ENCODE measurements around the gene OPTC.

OPTC gene

DNA sequence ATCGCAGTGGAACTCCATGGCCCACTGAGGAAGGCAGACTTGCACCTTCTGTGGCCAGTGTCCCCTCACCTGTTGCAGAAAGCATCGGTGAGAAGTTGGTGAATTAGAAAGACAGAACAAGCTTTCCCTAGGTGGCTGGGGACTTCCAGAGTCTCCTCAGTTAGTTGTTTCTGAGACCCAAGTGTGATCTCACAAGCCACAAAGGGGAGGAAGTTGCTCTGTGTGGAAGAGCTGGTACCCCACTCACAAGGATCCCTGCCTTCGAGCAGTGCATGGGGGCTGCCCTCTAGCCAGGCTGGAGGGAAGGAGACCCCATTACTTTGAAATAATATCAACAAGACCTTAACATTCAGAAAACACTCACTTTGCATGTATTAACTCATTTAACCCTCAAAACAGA, 16.2 kb upstream of the OPTC start:
- POLR2A ChIA-PET: no interaction called here

GRCh38 chr1:203478231-203478630, 15.7 kb upstream of the OPTC start:
- H3K9me3 ChIP-seq (ENCODE audit: control insufficient read depth, insufficient read depth, low read depth, low read length): no peaks in the 10 kb centered on the region
- H3K27ac ChIP-seq (ENCODE audit: extremely low read depth, low read depth, low read length): no peak overlapping the region
- TF ChIP-seq ZNF549 (tag by site-specific recombination; IDR thresholded peaks at IDR 0.05) (no peak), ZNF658 (tag by site-specific recombination; IDR thresholded peaks at IDR 0.05) (no peak), ZNF596 (tag by site-specific recombination; IDR thresholded peaks at IDR 0.05) (no peak), ZBTB11 (tag by site-specific recombination; conservative IDR thresholded peaks at IDR 0.05; ENCODE audit: low read depth) (no peak), REPIN1 (tag by site-specific recombination; IDR thresholded peaks at IDR 0.05; ENCODE audit: low read depth) (no peak), GFI1B (tag by site-specific recombination; IDR thresholded peaks at IDR 0.05) (no peak), ZIC2 (tag by site-specific recombination; IDR thresholded peaks at IDR 0.05) (no peak), ZFHX2 (tag by site-specific recombination; conservative IDR thresholded peaks at IDR 0.05) (no peak), ZNF2 (tag by site-specific recombination; IDR thresholded peaks at IDR 0.05) (no peak)
- H3K4me3 ChIP-seq (ENCODE audit: low read depth, low read length): no peak overlapping the region
- ChIA-PET POLR2A (no interaction called here), CTCF (interaction anchor here (0.5 to 1.5 kb wide), 3 partner anchors 10 to 456 kb away, joined by 3 to 11 read pairs (median 5); no protein-coding TSS in a partner anchor)
- peaks cover 3% of the 10 kb centered on the region; the same call in 1 of the 2 replicates for H3K4me1 ChIP-seq (ENCODE audit: control insufficient read depth, insufficient read depth, low read length)
- no peaks in the 10 kb centered on the region for H3K36me3 ChIP-seq (ENCODE audit: control insufficient read depth in 2 of 2, insufficient read depth in 1 of 2, low read length in 2 of 2)

More for the DNA sequence above, 16.2 kb upstream of the OPTC start:
- Histone ChIP-seq H3K9me3 (ENCODE audit: control insufficient read depth, insufficient read depth, low read depth, low read length) (no peaks in the 10 kb centered on the region), H3K27ac (ENCODE audit: extremely low read depth, low read depth, low read length) (no peak overlapping the region), H3K4me1 (ENCODE audit: control insufficient read depth, insufficient read depth, low read length) (peaks cover 3% of the 10 kb centered on the region; the same call in 1 of the 2 replicates), H3K4me3 (ENCODE audit: low read depth, low read length) (no peak overlapping the region), H3K36me3 (ENCODE audit: control insufficient read depth in 2 of 2, insufficient read depth in 1 of 2, low read length in 2 of 2) (no peaks in the 10 kb centered on the region)
- CTCF ChIA-PET: interaction anchor here (0.8 to 1.4 kb wide), 4 partner anchors 8 to 211 kb away, joined by 3 to 6 read pairs (median 4); no protein-coding TSS in a partner anchor
- no peak for TF ChIP-seq ZNF768 (tag by site-specific recombination; IDR thresholded peaks at IDR 0.05)
- no peak for TF ChIP-seq ZNF433 (tag by site-specific recombination; IDR thresholded peaks at IDR 0.05; ENCODE audit: low read depth)
- no peak for TF ChIP-seq ZSCAN16 (tag by site-specific recombination; IDR thresholded peaks at IDR 0.05)
- TF ChIP-seq, protein P1, sequence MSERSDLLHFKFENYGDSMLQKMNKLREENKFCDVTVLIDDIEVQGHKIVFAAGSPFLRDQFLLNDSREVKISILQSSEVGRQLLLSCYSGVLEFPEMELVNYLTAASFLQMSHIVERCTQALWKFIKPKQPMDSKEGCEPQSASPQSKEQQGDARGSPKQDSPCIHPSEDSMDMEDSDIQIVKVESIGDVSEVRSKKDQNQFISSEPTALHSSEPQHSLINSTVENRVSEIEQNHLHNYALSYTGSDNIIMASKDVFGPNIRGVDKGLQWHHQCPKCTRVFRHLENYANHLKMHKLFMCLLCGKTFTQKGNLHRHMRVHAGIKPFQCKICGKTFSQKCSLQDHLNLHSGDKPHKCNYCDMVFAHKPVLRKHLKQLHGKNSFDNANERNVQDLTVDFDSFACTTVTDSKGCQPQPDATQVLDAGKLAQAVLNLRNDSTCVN (tag by site-specific recombination; optimal IDR thresholded peaks at IDR 0.05): no peak
- TF ChIP-seq ZNF184 (tag by site-specific recombination; IDR thresholded peaks at IDR 0.05): no peak
- no peak for TF ChIP-seq ZNF488 (tag by site-specific recombination; IDR thresholded peaks at IDR 0.05)
- TF ChIP-seq SCRT2 (tag by site-specific recombination; IDR thresholded peaks at IDR 0.05): peak; percentile 65; the same call in 1 of the 2 replicates
- TF ChIP-seq ZFP3 (tag by site-specific recombination; IDR thresholded peaks at IDR 0.05; ENCODE audit: low read depth): no peak
- no peak for TF ChIP-seq ZNF610 (tag by site-specific recombination; IDR thresholded peaks at IDR 0.05; ENCODE audit: borderline replicate concordance)
